ENCODE results near the gene GGT6. TPM values are rescaled to one million over a fixed set of nuclear protein-coding genes. Genes with fewer than 3 reads are reported as not detected.

The GGT6 gene
- polyA plus RNA-seq, 3 donors = not detected

DNA sequence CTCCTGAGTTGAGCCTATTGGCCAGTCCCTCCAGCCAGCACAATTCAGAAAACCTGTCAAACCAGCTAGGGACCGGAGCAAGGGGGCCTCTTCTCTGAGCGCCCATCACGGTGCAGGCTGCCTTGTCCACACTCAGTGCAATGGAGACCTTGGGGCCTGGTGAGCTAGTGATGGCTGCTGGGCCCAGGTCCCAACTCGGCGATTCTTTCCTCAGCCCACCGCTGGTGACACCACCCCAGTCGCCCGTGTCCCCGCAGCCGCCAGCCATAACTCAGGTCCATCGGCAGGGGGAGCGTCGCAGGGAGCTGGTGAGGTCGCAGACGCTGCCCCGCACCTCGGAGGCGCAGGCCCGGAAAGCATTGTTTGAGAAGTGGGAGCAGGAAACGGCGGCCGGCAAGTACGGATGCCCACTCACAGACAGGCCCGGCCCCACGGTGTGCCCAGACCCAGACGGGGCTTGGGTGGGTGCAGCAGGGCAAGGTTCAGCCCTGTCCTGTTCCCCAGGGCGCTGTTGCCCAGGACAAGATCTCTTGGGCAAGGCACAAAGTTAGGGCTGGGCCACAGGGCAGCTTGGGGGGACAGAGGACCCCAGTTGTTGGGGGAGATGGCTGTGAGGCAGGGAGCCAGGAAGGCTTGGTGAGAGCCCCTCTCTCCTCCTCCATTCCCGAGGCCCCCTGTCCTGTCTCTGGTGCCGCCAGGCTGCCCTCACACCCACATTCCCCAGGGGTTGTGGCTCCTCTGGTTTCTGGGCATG, 34.7 kb upstream of the GGT6 start:
- Histone ChIP-seq H2AFZ (ENCODE audit: insufficient read depth, low read depth, low read length, poor library complexity, severe bottlenecking) (peak overlapping the region; percentile 65), H3K9ac (ENCODE audit: insufficient read depth, low read length, poor library complexity, severe bottlenecking) (peak overlapping the region; percentile 17), H3K9me3 (replicated peaks in 1 of 2; ENCODE audit: control insufficient read depth in 1 of 2, insufficient read depth in 1 of 2, low read length in 2 of 2) (no peaks in the 10 kb centered on the region), H3K4me1 (ENCODE audit: control insufficient read depth in 1 of 2, insufficient read depth in 2 of 2, low read length in 2 of 2) (peaks cover 4 to 6% of the 10 kb centered on the region in 2 donors), H3K79me2 (ENCODE audit: insufficient read depth, low read length) (no peaks in the 10 kb centered on the region), H3K27ac (ENCODE audit: low read depth in 1 of 2, low read length in 2 of 2) (no peak overlapping the region), H3K4me2 (replicated peaks; ENCODE audit: extremely low read depth, low read length, poor library complexity, severe bottlenecking) (peak overlapping the region; percentile 39), H3K4me3 (replicated peaks in 1 of 3; ENCODE audit: low read depth in 2 of 3, low read length in 3 of 3) (no peak overlapping the region), H3K27me3 (ENCODE audit: control insufficient read depth in 2 of 2, insufficient read depth in 2 of 2, low read length in 2 of 2) (no peaks in the 10 kb centered on the region), H3K36me3 (replicated peaks in 1 of 2; ENCODE audit: control insufficient read depth in 1 of 2, insufficient read depth in 2 of 2, low read length in 2 of 2) (no peaks in the 10 kb centered on the region), H4K20me1 (ENCODE audit: insufficient read depth, low read length) (no peaks in the 10 kb centered on the region)
- WGBS (ENCODE audit: insufficient coverage) = 13% methylated on average over 27 of the region's 29 CpGs
- DNase-seq = peak; percentile 23 to 46 (median 26)
- peak overlapping the region in 1 of 7 donors; percentile 68 for H3K27ac Mint-ChIP-seq
- peaks cover 7% of the 10 kb centered on the region for H3K4me1 Mint-ChIP-seq
- TF ChIP-seq, protein P1, sequence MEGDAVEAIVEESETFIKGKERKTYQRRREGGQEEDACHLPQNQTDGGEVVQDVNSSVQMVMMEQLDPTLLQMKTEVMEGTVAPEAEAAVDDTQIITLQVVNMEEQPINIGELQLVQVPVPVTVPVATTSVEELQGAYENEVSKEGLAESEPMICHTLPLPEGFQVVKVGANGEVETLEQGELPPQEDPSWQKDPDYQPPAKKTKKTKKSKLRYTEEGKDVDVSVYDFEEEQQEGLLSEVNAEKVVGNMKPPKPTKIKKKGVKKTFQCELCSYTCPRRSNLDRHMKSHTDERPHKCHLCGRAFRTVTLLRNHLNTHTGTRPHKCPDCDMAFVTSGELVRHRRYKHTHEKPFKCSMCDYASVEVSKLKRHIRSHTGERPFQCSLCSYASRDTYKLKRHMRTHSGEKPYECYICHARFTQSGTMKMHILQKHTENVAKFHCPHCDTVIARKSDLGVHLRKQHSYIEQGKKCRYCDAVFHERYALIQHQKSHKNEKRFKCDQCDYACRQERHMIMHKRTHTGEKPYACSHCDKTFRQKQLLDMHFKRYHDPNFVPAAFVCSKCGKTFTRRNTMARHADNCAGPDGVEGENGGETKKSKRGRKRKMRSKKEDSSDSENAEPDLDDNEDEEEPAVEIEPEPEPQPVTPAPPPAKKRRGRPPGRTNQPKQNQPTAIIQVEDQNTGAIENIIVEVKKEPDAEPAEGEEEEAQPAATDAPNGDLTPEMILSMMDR (IDR thresholded peaks at IDR 0.05) = peak; percentile 66
- intact Hi-C loops (cut with micrococcal nuclease) = no loop called here
- H3K36me3 Mint-ChIP-seq = no peaks in the 10 kb centered on the region
- no peaks in the 10 kb centered on the region for H3K9me3 Mint-ChIP-seq
- H3K4me3 Mint-ChIP-seq = peak overlapping the region; percentile 48 to 49
- peaks cover 8 to 21% (median 18%) of the 10 kb centered on the region in 3 donors for H3K27me3 Mint-ChIP-seq (ENCODE audit: low read depth in 3 of 3)

DNA sequence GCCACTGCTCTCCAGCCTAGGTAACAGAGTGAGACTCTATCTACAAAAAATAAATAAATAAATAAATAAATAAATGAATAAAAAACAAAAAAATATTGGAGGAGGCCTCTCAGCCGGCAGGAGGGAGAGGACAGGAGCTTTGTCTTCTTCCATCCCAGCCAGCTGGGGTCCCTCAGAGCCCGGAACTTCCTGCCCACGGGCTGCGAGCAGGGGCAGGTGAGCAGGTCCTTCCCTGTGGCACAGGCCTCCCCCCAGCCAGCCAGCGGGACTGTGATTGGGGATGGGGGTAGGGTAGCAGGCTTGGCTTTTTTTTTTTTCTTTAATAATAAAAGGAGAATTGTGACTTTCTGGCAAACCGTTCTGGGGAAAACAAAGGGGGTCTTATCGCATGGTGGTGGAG, 34.0 kb upstream of the GGT6 start:
- peaks cover 0 to 1% of the 10 kb centered on the region in 2 donors for H3K27me3 ChIP-seq (ENCODE audit: control insufficient read depth in 2 of 2, insufficient read depth in 2 of 2, low read length in 2 of 2)
- no peak overlapping the region for H3K4me2 ChIP-seq (replicated peaks; ENCODE audit: extremely low read depth, low read length, poor library complexity, severe bottlenecking)
- TF ChIP-seq, protein P1 (IDR thresholded peaks at IDR 0.05) = no peak
- H3K4me3 ChIP-seq (replicated peaks in 1 of 3; ENCODE audit: low read depth in 2 of 3, low read length in 3 of 3) = no peak overlapping the region
- H4K20me1 ChIP-seq (ENCODE audit: insufficient read depth, low read length) = no peaks in the 10 kb centered on the region
- Mint-ChIP-seq H3K4me1 (peaks cover 7% of the 10 kb centered on the region), H3K4me3 (no peak overlapping the region), H3K27me3 (ENCODE audit: low read depth in 3 of 3) (peaks cover 7 to 23% (median 18%) of the 10 kb centered on the region in 3 donors), H3K27ac (no peak overlapping the region), H3K36me3 (no peaks in the 10 kb centered on the region), H3K9me3 (no peaks in the 10 kb centered on the region)
- H2AFZ ChIP-seq (ENCODE audit: insufficient read depth, low read depth, low read length, poor library complexity, severe bottlenecking) = no peak overlapping the region
- peaks cover 4 to 6% of the 10 kb centered on the region in 2 donors for H3K4me1 ChIP-seq (ENCODE audit: control insufficient read depth in 1 of 2, insufficient read depth in 2 of 2, low read length in 2 of 2)
- no peak overlapping the region for H3K9ac ChIP-seq (ENCODE audit: insufficient read depth, low read length, poor library complexity, severe bottlenecking)
- DNase-seq = no peak
- H3K27ac ChIP-seq (ENCODE audit: low read depth in 1 of 2, low read length in 2 of 2) = no peak overlapping the region
- H3K36me3 ChIP-seq (replicated peaks in 1 of 2; ENCODE audit: control insufficient read depth in 1 of 2, insufficient read depth in 2 of 2, low read length in 2 of 2) = no peaks in the 10 kb centered on the region
- intact Hi-C loops (cut with micrococcal nuclease) = no loop called here
- WGBS (ENCODE audit: insufficient coverage) = 100% methylated on average over 3 of the region's 7 CpGs
- no peaks in the 10 kb centered on the region for H3K9me3 ChIP-seq (replicated peaks in 1 of 2; ENCODE audit: control insufficient read depth in 1 of 2, insufficient read depth in 1 of 2, low read length in 2 of 2)
- H3K79me2 ChIP-seq (ENCODE audit: insufficient read depth, low read length) = no peaks in the 10 kb centered on the region

Data from CD14-positive monocyte (primary cell).